T-helper 22 cell (primary cell): ENCODE measurements around the gene COL27A1.

Experiments used
- DNase-seq: peaks from one replicate; pipeline ENCODE4 v3.0.0-alpha.2; 2020; ENCODE audit warnings: low read depth

The COL27A1 gene

GRCh38 chr9:114155263-114155994 is at the start of gene COL27A1:
Gene COL27A1, plus strand, starts transcription at chr9:114155537. Its CDS starts 414 bp downstream, at chr9:114155951.
- peak; percentile 27 for DNase-seq

- DNase-seq: no peak
These were observed 47.9 kb upstream of the COL27A1 start for GRCh38 chr9:114107286-114108001.

- no peak for DNase-seq
These were observed 47.1 kb upstream of the COL27A1 start for GRCh38 chr9:114108016-114108833.

- no peak for DNase-seq
These were observed 46.2 kb upstream of the COL27A1 start for GRCh38 chr9:114109124-114109523.

- DNase-seq: no peak
These were observed 45.2 kb upstream of the COL27A1 start for GRCh38 chr9:114110180-114110579.

GRCh38 chr9:114112325-114112724 is 43.0 kb upstream of the COL27A1 start:
- DNase-seq: no peak

- no peak for DNase-seq
These were observed 42.4 kb upstream of the COL27A1 start for GRCh38 chr9:114112778-114113584.

GRCh38 chr9:114114364-114114763 is 41.0 kb upstream of the COL27A1 start:
- no peak for DNase-seq

- no peak for DNase-seq
These were observed 39.6 kb upstream of the COL27A1 start for GRCh38 chr9:114115654-114116125.

- no peak for DNase-seq
These were observed 39.1 kb upstream of the COL27A1 start for GRCh38 chr9:114116126-114116747.

- no peak for DNase-seq
These were observed 37.7 kb upstream of the COL27A1 start for GRCh38 chr9:114117614-114117995.

- DNase-seq: no peak
These were observed 37.1 kb upstream of the COL27A1 start for GRCh38 chr9:114117996-114118830.

- no peak for DNase-seq
These were observed 35.8 kb upstream of the COL27A1 start for GRCh38 chr9:114119242-114120191.

GRCh38 chr9:114120192-114121014 is 34.9 kb upstream of the COL27A1 start:
- DNase-seq: no peak

- DNase-seq: no peak
These were observed 33.9 kb upstream of the COL27A1 start for GRCh38 chr9:114121227-114122135.

- DNase-seq: no peak
These were observed 33.0 kb upstream of the COL27A1 start for GRCh38 chr9:114122136-114123027.
